Left renal pelvis (tissue), 4 donors: Measurements from ENCODE around the gene AGA. TPM values are rescaled to one million over a fixed set of nuclear protein-coding genes. Genes with fewer than 3 reads are reported as not detected.
A peak's percentile ranks its signal among the peaks of the same experiment; 100 is the strongest.

Source experiments
- DNase-seq, 4 donors: peaks; one replicate each; pipeline ENCODE4 v3.0.0-alpha.2; 2013; ENCODE audit warnings: low read depth in 4 of 4, low spot score in 3 of 4
- polyA plus RNA-seq, 4 donors: library from polyadenylated mRNA; unstranded; fragments of 120-200 nt; gene quantifications; one replicate each; pipeline ENCODE4 v1.2.1, GENCODE V29; 2013; ENCODE audit not compliant: insufficient read length in 4 of 4

AGA gene
- 10 to 100 TPM in 3 of 4 donors, 1 to 10 TPM in 1; 8.3 to 34.8 (median 33.4) TPM for polyA plus RNA-seq

DNA sequence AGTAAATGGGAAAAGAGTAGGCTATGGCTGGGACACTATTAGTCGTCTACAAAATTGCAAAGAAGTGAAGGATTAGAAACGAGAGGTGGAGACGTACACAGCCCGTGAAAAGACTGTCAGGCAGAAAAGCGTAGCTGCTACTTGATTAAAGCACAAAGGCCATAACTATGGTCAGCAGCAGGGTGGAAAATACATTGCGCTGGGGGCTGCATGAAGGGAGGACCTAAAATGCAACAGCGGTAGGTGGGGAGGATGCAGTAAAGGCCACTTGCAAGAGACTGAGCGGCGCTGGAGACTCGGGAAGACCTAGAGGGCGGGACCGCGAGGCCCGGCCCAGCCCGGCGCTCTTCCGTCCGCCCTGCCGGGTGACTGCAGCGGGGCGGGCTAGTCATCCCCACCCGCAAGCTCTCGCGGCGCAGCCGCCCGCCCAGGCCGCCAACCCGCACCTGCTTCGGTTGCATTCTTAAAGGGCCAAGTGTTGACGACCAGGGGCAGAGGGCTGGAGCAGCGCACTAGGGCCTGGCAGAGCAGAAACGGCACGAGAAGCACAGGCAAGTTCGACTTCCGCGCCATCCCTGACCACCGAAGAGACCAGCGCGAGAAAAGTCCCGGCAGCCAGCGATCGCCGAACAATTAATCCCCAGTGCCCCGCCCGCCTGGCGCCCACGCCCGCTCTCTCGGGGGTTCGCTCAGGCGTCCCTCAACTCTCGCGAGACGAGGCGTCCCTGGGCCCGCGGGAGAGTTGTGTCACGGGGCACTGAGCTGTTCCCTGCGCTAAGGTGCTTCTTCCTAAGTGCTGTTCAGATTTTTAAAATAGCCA lies at the start of gene AGA:
Gene AGA (minus strand): TSS at position 635 of the 820 bp plus-strand sequence. CDS start 62 bp downstream, at position 573.
- peak; percentile 86 to 91 (median 88) for DNase-seq

DNA sequence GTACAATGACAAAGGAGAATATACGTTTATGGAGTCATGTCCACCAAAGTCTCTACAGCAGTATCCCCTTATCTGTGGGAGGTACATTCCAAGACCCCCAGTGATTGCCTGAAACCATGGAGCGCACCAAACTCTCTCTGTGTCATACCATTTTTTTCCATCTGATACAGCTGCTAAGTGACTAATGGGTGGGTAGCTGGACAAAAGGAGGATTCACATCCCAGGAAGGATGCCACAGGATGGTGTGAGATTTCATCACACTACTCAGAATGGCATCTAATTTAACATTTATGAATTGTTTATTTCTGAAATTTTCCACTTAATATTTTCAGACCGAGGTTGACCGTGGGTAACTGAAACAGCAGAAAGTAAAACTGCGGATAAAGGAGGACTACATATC lies 49.8 kb upstream of the AGA start:
- no peak for DNase-seq

DNA sequence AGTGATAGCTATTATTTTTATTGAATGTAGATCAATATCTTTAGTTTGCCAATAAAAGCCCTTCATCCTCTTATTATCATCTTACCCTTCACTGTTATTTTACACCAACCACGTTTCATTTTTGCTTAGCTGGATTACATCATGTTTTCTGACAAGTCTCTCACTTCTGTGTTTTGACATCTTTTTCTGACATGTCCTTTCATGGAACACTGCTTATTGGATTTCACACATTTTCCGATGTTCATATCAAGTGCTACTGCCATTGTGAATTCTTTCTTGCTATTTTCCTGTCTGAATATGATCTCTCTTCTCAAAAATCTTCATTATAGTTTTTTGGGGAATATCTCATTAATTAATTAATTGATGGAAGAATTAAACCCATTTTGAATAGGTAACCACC lies 48.5 kb upstream of the AGA start:
- DNase-seq = no peak

DNA sequence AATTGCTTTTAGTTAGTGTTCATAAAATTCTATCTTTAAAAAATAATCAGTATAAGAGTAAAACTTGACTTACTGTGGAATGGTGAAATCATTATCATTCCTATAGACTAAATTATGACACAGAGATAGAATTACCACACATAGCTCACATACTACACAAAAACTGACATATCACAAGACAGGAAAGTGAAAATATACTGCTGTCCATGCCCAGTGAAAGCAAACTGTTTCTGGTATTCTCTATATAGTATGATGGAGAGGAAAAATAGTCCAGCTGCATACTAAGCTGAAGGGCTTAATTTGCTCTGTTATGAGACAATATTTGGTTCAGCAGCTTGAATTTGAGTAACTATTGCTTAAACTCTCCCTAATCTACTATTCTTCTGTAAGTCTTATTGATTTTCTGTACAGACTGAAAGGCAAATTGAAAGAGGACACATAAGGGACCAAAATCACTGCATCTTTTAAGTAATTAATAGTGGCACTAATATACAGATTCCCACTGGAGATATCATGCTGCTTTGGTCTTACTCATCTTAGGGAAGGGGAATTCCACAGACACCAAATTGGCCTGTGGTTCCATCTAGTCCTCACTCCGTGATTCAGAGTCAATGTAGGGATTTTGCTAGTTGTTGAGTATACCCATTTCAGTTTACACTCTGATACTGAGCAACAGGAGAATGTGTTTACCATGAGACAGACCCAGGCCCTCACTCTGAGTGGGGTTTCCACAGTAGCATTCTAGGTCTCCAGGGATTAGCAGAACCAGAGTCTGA lies 47.4 kb upstream of the AGA start:
- no peak for DNase-seq

DNA sequence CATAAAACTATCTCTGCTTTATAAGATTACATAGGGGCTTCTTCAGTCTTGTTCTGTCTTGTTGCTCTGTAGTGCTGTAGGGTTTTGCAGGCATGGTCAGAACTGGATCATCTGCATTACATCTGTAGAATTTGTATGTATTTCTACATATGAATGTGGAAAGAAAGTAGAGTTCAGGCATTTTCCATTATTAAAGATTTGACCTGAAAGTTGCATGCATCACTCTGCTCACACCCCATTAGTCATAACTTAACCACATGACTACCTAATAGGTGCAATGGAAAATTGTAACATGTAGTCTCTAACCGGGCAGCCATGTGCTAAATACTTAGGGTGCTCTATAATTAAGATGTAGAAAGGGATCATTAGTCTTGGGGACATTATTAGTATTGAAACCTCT lies 45.7 kb upstream of the AGA start:
- no peak for DNase-seq

DNA sequence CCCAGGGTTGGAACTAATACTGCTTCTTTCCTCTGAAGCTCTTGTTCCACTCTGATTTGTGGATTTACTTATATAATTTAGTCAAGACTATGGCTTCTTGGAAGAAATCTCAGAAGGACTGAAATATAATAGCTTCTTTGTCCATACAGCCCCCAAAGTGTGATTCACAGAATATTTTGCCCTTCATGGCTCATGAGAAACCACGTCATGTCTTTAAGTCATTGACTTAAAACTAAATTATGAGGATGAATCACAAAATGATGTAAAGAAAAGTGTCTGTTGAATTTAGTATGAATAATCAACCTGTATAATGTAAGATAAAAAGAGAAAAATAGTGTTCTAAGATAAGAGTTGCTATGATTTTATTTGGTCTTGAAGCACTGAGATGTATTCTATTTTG lies 43.3 kb upstream of the AGA start:
- DNase-seq = no peak

DNA sequence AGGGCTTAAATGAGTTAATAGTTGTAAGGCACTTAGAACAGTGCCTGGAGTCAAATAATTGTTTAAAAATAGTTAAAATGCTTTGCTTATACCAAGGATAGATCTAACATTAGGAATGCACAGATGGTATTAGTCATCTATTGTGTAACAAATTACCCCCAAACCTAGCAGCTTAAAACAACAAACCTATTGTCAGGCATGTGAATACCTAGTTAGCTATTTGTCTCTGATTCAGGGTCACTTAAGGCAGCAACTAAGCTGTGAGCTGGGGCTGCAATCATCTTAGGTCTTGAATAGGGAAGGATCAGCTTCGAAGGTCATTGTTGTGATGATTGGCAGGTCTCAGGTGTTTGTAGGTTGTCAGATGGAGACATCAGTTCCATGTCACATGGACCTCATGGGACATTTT lies 42.4 kb upstream of the AGA start:
- no peak for DNase-seq

DNA sequence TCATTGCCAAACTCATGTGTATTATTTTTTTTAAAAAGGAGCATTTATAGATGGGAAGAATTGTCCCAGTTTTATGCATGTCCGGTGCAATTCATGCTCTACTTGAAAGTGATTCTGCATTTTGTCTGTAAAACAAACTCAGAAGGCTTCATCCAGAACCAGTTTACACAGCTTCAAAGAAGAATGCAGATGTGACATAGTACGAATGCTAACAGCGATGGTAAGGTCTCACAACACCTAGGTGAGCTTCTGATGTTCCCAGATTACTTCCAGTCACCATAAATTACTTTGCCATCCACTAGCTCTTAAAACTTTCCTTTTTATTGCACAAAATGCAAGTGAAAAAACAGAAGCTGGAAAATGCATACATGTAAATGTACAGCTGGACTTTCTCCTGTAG lies 41.5 kb upstream of the AGA start:
- no peak for DNase-seq

DNA sequence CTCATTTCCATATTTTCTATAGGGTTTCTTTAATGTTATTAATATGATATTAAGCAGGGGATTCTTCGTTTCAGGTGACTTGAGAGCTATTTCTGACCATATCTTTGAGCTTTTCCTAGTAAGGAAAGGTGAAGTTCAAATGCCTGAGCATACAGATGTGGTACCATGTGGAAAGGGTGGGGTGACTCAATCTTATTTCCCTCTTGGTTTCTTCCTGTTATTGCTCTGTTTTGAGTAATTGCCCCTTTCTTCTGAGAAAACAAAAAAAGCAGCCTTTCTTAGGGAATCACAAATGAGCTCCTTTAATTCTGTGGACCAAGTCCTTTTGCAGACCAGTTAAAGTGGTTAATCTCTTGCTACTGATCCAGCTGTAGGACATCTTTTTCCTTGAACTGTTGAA lies 41.0 kb upstream of the AGA start:
- DNase-seq = no peak

DNA sequence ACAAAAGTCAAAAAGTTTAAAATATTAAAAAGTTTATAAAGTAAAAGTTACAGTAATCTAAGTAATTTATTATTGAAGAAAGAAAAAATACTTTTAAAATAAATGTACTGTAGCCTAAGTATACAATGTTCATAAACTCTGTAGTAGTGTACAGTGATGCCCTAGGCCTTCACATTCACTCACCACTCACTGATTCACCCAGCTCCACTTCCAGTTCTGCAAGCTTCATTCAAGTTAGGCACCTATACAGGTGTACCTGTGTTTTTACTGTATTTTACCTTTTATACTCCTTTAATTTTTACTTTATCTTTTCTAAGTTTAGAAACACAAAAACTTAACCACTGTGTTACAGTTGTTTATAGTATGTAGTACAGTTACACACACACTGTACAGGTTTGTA lies 40.1 kb upstream of the AGA start:
- no peak for DNase-seq

DNA sequence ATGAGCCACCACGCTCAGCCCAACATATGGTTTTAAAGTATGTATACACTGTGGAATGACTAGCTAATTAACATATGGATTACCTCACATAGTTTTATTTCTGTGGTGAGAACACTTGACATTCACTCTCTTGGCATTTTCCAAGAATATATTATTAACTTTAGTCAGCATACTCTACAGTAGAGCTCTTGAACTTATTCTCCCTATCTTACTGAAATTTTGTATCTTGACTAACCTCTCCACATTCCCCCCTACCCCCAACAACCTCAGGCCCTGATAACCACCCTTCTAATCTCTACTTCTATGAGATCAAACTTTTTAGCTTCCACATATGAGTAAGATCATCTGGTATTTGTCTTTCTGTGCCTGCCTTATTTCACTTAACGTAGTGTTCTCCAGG lies 38.6 kb upstream of the AGA start:
- DNase-seq = no peak

DNA sequence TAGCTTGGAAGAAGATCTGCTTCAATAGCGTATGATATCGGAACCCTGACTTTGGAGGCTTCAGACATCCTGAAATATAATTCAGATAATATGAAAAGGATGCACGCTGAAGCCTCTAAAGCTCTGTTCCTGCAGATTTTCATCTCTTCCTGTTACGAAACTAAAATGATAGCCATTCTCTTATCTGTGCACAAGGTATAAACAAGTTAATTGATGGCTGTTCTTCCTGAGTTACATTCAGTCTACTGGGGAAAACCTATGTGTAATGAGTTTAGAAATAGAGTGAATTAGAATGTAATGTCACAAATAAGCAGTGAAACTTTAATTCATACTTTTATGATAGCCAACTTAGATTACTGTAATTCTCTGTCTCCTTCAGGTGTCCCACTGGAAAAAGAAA lies 36.8 kb upstream of the AGA start:
- no peak for DNase-seq

DNA sequence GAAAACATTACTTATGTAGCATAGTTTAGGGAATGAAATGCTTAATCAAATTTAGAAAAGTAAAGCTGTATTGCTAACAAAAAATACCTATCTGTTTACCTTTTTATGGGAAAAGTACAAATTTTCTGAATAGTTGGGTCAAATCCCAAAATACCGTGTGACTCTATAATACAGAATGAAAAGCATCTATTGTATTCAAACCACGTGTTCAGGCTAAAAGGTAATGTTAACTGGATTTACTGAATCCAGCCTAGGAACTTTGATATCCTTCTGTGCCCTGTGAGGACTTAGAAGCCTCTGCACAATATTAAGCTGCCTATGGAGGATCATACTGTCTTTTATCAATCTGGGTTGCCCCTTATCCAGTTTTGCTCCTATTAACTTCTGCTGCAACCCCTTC lies 36.3 kb upstream of the AGA start:
- no peak for DNase-seq

DNA sequence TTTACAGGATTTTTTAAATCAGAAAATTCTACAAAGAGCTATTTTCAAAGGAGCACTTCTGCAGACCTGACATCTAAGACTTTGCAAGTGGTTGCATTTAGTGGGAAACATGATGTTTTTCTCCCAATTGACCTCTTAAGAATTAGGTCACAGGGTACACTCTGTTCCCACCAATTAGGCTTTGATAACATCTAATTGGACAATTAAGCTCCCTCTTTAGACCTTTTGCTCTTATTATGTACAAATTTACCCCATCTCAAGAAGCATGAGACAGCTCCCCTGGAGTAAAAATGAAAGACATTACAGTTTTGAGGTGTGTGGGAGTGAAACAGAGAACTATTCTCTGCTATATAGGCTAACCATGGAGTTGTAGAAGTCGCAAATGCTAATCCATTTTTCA lies 31.8 kb upstream of the AGA start:
- DNase-seq = no peak

DNA sequence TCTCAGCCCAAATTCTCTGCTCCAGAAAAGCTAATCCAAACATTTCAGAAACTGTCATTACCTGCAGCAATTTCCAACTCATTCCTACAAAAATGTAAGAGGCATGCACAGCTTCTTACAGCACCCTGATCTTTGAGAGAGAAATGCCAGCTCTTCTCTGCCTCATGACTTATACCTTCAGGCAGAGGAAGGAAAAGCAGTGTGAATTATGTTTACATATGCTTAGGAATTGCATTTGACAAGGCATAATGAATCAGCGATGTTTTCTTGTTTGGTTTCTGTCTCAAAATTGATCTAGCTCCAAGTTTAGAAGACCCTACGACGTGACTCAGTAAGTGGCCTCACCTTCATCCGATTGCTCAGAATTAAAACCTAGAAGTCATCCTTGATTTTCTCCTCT lies 21.8 kb upstream of the AGA start:
- DNase-seq = no peak

DNA sequence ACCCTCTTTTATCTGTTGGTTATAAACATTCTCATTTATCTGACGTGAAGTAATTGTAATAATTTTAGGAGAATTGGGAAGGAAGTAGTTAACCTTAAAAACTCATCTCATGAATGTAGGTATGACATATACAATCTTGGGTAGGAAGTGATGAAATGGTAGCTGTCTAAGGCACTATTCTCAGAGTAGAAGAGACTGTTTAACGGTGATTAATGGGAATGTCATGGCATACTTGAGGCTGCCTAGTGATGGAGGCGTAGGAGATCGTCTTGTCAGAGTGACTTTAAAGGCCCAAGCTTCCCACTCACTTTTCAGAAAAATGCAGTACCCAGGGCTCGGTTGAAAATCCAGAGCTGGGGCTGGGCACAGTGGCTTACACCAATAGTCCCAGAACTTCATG lies 19.4 kb upstream of the AGA start:
- DNase-seq = no peak

DNA sequence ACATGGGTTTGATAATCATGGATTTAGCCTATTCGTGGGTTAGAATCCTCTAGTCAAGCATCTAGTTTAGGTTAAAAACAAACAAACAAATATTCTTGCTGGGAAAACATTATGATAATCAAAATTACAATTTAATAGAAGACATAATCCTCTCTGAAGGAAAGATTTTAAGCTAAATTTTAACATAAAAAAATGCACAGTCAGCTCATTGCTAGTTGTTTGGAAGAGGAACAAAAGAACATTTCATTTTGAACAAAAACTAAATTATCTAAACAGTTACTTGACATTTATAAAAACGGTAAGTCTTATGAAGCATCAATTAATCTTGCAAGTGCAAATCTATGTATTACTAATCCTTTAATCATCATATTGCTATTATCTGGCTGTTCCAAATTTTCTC lies 18.2 kb upstream of the AGA start:
- no peak for DNase-seq

DNA sequence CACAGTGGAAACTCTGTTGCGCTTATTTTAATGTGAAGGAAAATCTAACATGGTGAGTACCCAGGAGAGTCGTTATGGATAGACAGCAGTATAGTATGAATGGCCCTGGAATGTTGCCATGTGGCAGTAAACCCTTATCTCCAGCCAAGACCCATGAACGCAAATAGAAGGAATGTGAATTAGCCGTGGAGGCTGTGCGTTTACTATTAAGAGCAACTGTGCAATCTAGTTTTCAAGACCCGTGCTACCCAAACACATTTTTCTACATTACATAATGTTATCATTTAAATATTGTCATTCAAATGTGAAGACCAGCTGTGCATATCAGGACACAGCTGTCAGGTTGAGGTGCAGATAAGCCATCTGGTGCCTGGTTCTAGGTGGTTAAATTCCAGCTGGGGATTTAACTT lies 13.3 kb upstream of the AGA start:
- no peak for DNase-seq

DNA sequence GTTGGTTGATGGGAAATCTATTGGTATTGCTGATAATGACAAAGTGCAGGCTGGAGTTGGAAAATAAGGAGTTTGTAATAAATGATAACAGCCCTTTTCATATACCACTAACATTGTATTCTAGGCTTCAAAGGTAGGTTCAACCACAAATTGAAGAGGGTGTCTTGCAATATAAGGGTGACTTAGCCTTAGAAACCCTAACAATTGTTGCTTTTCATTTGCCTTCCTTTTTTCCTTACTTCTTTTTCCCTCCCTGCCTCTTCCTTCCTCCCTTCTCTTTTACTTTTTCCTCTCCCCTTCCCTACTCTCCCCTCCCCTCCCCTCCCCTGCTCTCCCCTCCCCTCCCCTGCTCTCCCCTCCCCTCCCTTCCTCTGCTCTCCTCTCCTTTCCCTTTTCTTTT lies 10.9 kb upstream of the AGA start:
- no peak for DNase-seq

DNA sequence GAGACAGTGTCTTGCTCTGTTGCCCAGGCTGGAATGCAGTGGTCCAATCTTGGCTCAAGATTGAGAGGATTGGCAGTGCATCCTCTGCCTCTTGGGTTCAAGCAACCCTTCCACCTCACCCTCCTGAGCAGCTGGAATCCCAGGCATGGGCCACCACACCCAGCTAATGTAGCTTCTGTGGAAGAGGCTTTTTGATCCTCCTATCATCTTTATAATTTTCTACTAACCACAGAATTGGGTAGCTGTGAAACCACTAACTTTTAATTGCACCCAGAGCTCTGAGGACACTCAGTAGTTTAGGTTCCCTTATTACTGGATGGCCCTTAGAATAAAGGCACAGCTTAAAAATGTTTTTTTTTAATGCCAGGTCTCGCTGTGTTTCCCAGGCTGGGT lies 8.9 kb upstream of the AGA start:
- DNase-seq = no peak

DNA sequence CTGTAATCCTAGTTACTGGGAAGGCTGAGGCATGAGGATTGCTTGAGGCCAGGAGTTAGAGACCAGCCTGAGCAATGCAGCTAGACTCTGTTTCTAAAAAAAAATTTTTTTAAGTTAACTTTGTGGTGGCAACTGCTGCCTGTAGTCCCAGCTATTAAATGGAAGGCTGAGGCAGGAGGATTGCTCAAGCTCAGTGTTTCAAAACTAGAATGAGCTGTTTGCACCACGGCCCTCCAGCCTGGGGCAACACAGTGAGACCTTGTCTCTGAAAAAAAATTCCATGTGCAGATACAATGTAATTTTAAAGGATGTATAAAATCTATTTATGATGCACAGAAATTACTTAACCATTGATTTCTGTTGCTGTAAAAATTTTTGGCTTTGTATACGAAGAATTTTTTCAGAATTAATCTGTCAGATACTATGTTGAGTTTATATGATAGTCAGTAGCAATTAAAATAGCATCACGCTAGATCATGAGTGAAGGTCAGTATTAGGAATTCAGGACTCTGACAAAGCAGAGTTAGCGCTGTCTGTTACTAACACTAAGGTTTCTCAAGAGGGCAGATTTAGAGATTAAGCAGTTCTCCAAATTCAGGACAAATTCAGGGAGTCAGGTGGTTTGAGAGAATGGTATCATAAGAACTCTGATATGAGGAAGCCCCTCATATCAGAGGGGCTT lies 8.3 kb upstream of the AGA start:
- no peak for DNase-seq

DNA sequence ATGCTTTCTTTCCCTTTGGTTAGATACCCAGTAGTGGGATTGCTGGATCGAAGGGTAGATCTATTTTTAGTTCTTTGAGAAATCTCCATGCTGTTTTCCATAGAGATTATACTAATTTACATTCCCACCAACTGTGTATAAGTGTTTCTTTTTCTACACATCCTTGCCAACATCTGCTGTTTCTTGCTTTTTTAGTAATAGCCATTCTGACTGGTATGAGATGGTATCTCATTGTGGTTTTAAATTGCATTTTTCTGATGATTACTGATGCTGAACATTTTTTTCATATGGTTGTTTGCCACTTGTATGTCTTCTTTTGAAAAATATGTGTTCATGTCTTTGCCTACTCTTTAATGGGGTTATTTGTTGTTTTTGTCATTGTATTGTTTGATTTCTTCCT lies 6.6 kb upstream of the AGA start:
- no peak for DNase-seq
